ENCODE data around the gene BRD9.
A peak's percentile ranks its signal among the peaks of the same experiment; 100 is the strongest.

Gene BRD9

DNA sequence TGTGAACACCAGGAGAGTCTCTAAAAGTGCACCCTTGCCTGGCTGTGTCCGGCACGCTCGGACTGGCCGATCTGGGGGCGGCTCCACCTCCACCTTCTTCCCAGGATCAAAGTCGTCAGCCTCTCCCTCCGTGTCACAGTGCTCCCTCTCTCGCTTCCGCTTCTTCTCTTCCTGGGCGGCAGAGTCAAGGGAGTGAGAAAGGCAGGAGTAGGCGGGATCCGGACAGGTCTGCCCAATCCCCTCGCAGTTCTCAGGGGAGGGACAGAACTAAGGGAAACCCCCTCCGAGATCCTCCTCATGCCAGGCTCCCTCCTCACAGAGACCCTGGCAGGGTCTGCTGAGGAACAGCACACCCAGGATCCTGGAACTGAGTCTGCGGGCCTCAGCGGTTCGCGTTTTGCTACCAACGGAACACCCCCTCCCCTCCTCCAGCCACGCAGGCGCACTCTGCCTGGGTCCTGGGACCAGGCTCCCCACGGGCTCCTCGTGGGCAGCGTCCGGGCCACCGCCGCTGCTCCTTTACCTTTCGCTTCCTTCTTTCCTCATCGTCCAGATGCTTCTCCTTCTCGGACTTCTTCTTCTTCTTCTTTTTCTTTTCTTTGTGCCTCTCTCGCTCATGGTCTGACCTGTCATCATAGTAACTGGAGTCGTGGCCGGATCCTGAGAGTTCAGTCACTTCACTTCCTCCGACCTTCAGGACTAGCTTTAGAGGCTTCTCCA lies 1.3 kb downstream of the BRD9 start:
- peak overlapping the region; percentile 86 for H3K9ac ChIP-seq (ENCODE audit: low read length)
- H3K4me1 ChIP-seq (ENCODE audit: control insufficient read depth, insufficient read depth, low read length) = peaks cover 12% of the 10 kb centered on the region
- no peaks in the 10 kb centered on the region for H3K36me3 ChIP-seq (ENCODE audit: control insufficient read depth, insufficient read depth, low read length)
- no peaks in the 10 kb centered on the region for H3K27me3 ChIP-seq (ENCODE audit: control insufficient read depth, insufficient read depth, low read length)
- peak overlapping the region; percentile 66 for H3K4me3 ChIP-seq (ENCODE audit: low read length)
- no peaks in the 10 kb centered on the region for H3K9me3 ChIP-seq (ENCODE audit: control insufficient read depth, low read length)

DNA sequence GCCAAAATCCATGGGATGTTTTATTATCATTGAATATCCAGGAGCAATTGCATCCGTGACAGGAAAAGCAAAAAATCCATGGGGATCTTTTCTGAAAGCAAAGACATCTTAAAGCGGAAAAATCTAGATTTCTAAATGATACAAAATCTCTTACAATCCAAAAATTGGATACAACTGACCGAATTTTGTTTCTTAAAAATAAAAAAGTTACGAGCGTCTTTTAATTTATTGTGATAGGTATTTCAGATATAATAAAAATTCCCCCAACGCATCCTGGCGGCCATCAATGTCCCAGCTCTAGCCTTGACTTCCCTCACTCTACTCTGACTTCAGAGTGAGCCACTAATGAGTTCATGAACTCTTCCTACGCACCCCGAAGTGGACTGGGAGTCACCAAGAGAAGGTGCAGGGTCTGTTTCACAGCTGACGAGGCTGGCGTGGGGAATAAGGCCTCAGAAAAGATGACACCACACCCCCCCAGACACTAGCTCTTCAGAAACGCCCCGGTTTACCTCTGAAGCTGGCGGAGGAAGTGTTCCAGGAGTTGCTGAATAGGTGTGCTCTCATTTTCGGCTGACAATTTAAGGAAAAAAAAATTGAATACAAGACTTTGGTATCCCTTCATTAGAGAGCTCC lies 3.4 kb downstream of the BRD9 start:
- Histone ChIP-seq H3K4me3 (ENCODE audit: low read length) (no peak overlapping the region), H3K4me1 (ENCODE audit: control insufficient read depth, insufficient read depth, low read length) (peaks cover 15% of the 10 kb centered on the region), H3K9me3 (ENCODE audit: control insufficient read depth, low read length) (no peaks in the 10 kb centered on the region), H3K36me3 (ENCODE audit: control insufficient read depth, insufficient read depth, low read length) (peaks cover 7% of the 10 kb centered on the region), H3K27me3 (ENCODE audit: control insufficient read depth, insufficient read depth, low read length) (no peaks in the 10 kb centered on the region), H3K9ac (ENCODE audit: low read length) (no peak overlapping the region)

DNA sequence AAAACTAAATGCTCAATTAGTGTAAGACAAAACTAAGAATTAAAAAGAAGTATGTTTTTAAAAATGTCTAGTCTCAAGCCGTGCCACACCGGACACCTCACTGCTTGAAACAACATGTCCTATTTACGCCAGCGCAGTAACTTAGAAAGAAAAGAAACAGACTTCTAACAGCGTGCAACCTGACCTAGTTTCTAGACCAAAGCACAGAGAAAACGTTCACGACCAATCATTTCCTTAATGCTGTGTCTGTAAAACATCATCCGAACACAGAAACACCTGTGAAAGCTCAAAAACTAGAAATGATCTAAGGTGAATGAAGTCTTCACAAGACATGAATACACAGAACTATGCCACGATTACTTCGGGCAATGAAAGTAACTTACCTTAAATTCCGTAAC lies 4.0 kb downstream of the BRD9 start:
- Histone ChIP-seq H3K36me3 (ENCODE audit: control insufficient read depth, insufficient read depth, low read length) (peaks cover 12% of the 10 kb centered on the region), H3K9me3 (ENCODE audit: control insufficient read depth, low read length) (no peaks in the 10 kb centered on the region), H3K4me3 (ENCODE audit: low read length) (no peak overlapping the region), H3K27me3 (ENCODE audit: control insufficient read depth, insufficient read depth, low read length) (no peaks in the 10 kb centered on the region), H3K4me1 (ENCODE audit: control insufficient read depth, insufficient read depth, low read length) (peaks cover 16% of the 10 kb centered on the region), H3K9ac (ENCODE audit: low read length) (no peak overlapping the region)

DNA sequence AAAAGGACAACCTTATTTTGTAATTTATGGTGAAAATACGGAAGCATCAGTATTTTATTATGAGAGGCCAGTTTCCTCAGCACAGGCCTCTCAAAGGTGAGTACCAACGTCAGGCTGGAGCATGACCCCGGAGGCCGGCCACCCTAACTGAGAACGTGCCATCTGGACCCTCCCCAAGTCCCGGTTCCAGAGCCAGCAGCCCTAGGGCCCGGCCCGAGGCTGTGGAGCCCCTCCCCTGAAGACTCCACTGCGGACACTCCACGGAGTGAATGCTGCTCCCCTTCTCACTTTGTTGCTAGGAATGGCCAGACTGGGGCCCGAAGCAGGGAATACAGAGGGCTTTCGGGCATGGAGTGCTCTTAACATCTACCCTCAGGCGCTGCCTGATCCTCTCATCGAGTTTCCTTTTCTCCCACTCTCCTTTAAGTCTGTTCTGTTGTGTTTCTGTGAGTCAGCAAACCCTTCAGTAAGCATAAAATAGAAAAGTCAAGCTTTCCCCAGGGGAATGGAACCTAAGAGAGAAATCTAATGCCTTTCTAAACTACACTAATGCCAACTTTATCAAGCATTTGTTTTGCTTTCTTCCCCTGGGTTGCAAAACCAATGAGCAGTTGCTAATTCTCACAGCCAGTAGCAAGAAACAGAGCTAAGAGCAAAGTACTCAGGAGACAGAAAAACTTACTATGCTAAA lies 4.5 kb downstream of the BRD9 start:
- Histone ChIP-seq H3K4me3 (ENCODE audit: low read length) (no peak overlapping the region), H3K4me1 (ENCODE audit: control insufficient read depth, insufficient read depth, low read length) (peaks cover 12% of the 10 kb centered on the region), H3K9ac (ENCODE audit: low read length) (no peak overlapping the region), H3K9me3 (ENCODE audit: control insufficient read depth, low read length) (no peaks in the 10 kb centered on the region), H3K27me3 (ENCODE audit: control insufficient read depth, insufficient read depth, low read length) (no peaks in the 10 kb centered on the region), H3K36me3 (ENCODE audit: control insufficient read depth, insufficient read depth, low read length) (peaks cover 16% of the 10 kb centered on the region)

DNA sequence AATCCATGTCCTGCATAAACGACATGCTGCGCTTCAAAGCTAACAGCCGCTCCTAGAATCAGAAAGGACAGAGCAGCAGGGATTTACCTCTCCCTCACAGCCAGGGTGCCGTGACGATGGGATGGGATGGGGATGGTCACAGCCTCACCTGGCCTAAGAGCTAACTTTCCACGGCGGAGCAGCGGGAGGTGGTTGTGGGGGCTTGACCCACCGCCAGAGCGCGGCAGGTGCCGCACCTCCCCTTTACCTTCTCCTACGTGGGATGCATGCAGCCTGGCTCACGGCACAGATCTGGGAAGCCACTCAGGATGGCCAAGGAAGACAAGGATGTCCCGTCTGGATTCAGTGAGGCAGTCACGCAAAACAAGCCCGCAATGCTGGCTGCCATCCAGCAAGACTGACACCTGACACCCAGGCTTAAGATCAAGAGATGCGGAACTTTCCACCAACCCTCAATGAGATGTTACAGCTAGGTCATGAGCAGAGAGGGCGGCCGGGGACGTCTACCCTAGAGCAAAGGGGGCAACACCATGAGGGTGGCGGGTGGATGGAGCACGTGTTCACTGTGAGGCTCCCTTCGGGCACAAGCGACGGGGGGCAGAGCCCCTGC lies 5.8 kb downstream of the BRD9 start:
- Histone ChIP-seq H3K36me3 (ENCODE audit: control insufficient read depth, insufficient read depth, low read length) (peaks cover 23% of the 10 kb centered on the region), H3K27me3 (ENCODE audit: control insufficient read depth, insufficient read depth, low read length) (no peaks in the 10 kb centered on the region), H3K4me3 (ENCODE audit: low read length) (no peak overlapping the region), H3K9ac (ENCODE audit: low read length) (no peak overlapping the region), H3K9me3 (ENCODE audit: control insufficient read depth, low read length) (no peaks in the 10 kb centered on the region), H3K4me1 (ENCODE audit: control insufficient read depth, insufficient read depth, low read length) (peaks cover 7% of the 10 kb centered on the region)

DNA sequence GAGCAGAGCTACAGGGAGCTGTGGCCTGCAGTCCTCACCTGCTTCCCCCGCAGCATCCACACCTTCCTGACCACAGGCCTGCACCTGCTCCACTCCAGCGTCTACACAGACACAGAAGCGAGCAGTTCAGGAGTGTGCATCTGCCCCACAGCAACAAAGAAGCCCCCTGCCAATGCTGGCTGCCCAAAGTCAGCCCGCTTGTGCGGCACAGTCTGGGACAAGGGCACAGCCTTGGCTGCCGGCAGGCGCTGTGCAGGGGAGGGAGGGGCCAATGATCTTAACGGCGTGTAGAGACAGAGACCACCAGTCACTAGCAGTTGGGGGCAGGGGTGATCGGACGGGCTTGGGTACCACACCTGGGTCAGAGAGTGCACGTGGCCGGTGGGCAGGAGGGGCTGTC lies 6.6 kb downstream of the BRD9 start:
- Histone ChIP-seq H3K4me3 (ENCODE audit: low read length) (no peak overlapping the region), H3K9ac (ENCODE audit: low read length) (no peak overlapping the region), H3K36me3 (ENCODE audit: control insufficient read depth, insufficient read depth, low read length) (peaks cover 29% of the 10 kb centered on the region), H3K4me1 (ENCODE audit: control insufficient read depth, insufficient read depth, low read length) (peaks cover 4% of the 10 kb centered on the region), H3K27me3 (ENCODE audit: control insufficient read depth, insufficient read depth, low read length) (no peaks in the 10 kb centered on the region), H3K9me3 (ENCODE audit: control insufficient read depth, low read length) (no peaks in the 10 kb centered on the region)

DNA sequence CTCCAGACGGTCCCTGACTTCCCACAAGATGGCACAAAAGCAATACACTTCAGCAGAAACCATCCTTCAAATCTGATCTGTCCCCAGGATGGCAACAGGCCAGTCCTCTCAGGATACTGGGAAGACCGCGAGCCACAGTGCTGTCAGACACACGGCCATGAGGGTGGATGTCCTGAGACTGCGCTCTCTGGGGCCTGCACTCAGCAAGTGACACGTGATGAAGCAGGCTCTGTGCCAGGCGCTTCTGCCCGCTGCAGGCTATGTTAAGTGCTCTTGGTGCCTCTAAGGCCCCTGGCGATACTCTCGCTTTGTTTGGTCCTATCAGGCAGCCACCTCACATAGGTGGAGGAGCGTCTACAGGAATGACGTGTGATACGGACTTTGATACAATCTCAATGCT lies 7.1 kb downstream of the BRD9 start:
- Histone ChIP-seq H3K36me3 (ENCODE audit: control insufficient read depth, insufficient read depth, low read length) (peaks cover 29% of the 10 kb centered on the region), H3K9ac (ENCODE audit: low read length) (no peak overlapping the region), H3K27me3 (ENCODE audit: control insufficient read depth, insufficient read depth, low read length) (no peaks in the 10 kb centered on the region), H3K9me3 (ENCODE audit: control insufficient read depth, low read length) (no peaks in the 10 kb centered on the region), H3K4me3 (ENCODE audit: low read length) (no peak overlapping the region), H3K4me1 (ENCODE audit: control insufficient read depth, insufficient read depth, low read length) (peaks cover 4% of the 10 kb centered on the region)

DNA sequence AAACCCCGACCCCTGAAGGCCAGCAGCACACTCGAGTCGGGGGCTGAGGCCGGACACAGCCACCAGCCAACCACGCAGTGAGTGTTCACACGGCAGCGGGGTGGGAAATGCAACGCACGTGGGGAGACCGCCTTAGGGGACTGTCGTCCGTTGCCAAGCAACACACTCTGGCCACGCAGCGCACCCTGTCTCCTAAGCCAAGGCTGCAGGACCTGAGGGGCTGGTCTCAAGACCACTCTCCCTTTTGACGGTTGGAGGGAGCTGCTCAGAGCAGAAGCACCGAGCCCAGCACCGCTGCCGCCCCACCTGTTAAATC lies 7.5 kb downstream of the BRD9 start:
- peaks cover 29% of the 10 kb centered on the region for H3K36me3 ChIP-seq (ENCODE audit: control insufficient read depth, insufficient read depth, low read length)

DNA sequence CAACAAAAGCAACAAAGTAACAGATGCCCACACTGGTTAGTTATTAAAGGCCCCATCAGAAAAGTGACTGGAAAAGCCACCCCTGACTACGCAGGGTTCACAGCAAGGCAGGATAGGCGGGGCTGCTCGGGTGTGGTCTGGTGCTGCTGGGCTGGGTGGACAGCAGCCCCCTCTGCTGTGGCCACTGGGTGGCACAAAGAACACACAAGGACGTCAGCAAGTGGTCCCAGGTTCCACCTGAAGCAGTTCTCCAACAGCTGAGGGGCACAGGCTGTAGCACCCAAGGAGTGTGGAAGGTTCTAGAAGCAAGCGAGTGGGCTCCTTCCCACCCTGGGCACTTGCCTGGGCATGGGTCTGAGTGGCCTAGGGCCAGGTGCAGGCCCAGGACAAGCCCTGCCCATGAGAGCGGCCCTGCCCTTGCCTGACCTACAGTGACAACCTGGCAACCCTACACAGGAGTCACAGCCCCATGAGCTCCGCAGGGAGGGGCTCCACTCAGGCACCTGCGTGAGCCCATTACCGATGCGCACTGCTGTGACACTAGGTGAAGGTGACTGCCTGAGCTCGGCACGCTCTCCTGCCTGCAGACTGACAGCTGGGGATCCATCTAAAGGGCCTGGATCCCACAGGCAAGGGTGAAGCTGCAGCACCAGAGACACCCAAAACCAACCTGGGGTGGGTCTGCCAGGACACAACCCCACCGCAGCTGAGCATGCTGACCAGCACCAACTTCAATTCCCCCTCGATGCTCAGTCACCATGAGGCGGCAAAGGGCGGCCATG lies 8.1 kb downstream of the BRD9 start:
- Histone ChIP-seq H3K36me3 (ENCODE audit: control insufficient read depth, insufficient read depth, low read length) (peaks cover 29% of the 10 kb centered on the region), H3K9me3 (ENCODE audit: control insufficient read depth, low read length) (no peaks in the 10 kb centered on the region), H3K4me1 (ENCODE audit: control insufficient read depth, insufficient read depth, low read length) (peaks cover 4% of the 10 kb centered on the region)

More for the DNA sequence above, 7.5 kb downstream of the BRD9 start:
- no peak overlapping the region for H3K4me3 ChIP-seq (ENCODE audit: low read length)
- peaks cover 4% of the 10 kb centered on the region for H3K4me1 ChIP-seq (ENCODE audit: control insufficient read depth, insufficient read depth, low read length)
- H3K27me3 ChIP-seq (ENCODE audit: control insufficient read depth, insufficient read depth, low read length) = no peaks in the 10 kb centered on the region
- H3K9me3 ChIP-seq (ENCODE audit: control insufficient read depth, low read length) = no peaks in the 10 kb centered on the region
- no peak overlapping the region for H3K9ac ChIP-seq (ENCODE audit: low read length)

DNA sequence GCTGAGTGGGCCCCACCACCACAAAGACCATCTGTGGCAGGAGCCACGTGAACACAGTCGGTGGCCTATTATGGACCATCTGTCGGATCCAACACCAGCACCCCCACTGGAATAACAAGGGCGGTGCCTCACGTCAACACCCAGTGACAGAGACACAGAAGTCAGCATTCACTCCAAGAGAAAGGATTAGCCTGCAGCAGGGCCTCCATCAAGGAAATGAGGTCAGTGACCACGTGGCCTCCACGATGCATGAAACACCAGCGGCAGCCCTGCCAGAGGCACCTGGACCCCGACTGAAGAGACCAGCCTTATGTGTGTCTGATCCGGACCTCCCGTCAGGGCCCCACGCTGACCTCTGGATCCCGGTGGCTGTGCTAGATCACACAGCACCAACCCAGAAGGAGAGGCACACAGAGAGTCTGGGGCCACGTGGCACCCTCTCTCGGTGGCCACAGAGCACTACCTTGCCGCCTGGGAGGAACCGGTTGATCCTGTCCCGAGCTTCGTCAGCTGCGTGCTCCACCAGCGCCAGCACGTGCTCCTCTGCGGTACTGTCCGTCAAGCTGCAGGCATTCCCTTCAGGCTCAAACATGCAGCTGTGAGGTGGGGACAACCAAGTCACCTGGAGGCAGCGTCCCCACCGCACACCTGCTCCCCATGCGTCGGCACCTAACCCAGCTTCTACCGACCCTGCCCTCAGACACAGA lies 9.0 kb downstream of the BRD9 start:
- Histone ChIP-seq H3K36me3 (ENCODE audit: control insufficient read depth, insufficient read depth, low read length) (peaks cover 29% of the 10 kb centered on the region), H3K27me3 (ENCODE audit: control insufficient read depth, insufficient read depth, low read length) (no peaks in the 10 kb centered on the region), H3K4me3 (ENCODE audit: low read length) (no peak overlapping the region), H3K4me1 (ENCODE audit: control insufficient read depth, insufficient read depth, low read length) (peaks cover 4% of the 10 kb centered on the region), H3K9me3 (ENCODE audit: control insufficient read depth, low read length) (no peaks in the 10 kb centered on the region), H3K9ac (ENCODE audit: low read length) (no peak overlapping the region)

More for the DNA sequence above, 8.1 kb downstream of the BRD9 start:
- Histone ChIP-seq H3K9ac (ENCODE audit: low read length) (no peak overlapping the region), H3K4me3 (ENCODE audit: low read length) (no peak overlapping the region), H3K27me3 (ENCODE audit: control insufficient read depth, insufficient read depth, low read length) (no peaks in the 10 kb centered on the region)
